GM18858 (cell line): ENCODE results near the gene ATG10.

Source experiments
- ATAC-seq: cut with Tn5 transposase; IDR thresholded peaks from one replicate; pipeline ENCODE4 v1.9.1; 2021; ENCODE audit not compliant: unreplicated experiment

ATG10 gene

DNA sequence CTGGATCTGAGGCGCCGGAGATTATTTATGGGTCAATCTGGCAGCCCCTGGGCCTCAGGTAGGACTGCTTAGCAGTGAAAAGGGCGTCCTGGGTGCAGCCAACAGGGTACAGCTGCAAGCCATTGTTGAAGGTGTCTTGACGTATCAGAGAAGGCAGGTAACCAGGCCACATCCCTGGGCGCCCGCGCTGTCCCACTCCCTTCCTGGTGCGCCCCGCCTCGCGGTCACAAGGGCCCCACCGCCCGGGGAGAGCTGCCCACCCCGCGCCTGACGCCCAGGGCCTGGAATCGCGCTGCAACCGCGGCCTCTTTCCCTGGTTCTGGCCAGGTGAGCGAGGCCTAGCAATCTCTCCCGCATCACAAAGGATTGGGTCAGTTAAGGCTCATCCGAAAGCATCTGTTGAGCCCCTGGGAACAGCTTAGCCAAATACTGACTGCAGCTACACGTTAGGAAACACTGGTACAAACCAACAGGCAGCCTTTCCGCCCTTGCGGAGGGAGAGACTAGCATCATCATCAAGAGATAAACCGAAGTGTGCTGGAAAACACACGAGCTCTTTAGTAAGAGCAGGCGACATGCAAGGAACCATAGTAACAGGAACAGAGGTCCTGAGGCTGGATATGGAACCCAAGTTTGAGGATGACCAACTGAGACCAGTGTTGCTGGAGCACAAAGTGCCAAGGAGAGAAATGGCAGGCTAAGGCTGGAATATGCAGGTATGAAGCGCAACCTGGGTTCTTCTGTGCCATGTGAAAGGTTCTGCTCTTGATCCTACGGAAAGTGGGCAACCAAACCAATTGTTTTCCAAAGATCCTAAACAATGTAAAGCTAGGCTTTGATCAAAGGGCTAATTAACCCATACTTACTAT, 302.8 kb downstream of the ATG10 start:
- ATAC-seq: no peak

DNA sequence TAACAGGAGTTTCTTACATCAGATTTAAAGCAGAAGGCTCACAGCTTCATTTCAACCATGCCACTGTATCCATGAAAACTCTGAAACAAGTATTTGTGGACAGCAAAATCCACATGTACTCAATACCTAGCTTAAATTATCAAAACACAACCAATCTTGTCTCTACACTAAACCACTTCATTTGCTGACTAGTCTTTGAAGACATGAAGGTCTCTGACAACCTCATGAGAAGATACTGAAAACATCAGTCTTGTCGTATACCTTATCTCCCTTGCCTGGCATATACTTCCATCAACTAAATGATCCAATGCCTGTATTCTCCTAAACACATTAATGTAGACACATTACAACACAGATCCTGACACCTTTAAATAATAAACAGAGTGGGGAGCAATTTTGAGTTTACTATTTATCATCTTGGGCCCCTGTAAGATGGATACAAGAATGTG, 303.4 kb downstream of the ATG10 start:
- ATAC-seq: no peak

DNA sequence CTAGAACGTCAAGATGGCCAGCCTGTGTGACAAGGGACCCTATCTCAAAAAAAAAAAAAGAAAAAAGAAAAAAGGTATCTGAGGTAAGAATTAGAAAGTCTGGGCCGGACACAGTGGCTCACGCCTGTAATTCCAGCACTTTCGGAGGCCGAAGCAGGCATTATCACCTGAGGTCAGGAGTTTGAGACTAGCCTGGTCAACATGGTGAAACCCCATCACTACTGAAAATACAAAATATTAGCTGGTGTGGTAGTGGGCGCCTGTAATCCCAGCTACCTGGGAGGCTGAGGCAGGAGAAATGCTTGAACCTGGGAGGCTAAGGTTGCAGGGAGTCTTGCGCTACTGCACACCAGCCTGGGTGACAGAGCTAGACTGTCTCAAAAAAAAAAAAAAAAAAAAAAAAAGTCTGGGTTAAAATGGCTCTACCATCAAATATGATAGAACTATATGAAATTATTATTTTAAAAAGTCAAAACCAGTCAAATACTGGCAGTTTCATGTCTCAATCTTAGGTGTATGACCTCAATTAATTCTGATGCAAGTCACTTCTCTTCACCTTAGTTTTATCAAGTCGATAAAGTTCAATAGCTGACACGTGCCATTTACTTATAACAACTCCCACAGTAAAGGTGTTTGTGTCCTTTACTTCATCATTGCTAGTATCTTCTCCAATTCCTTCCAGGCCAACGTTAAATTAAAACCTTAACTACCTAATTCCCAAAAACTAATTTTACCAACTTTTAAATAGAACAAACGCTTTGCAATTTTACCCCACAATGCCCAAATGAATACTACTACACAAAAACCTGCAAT, 305.2 kb downstream of the ATG10 start:
- no peak for ATAC-seq

DNA sequence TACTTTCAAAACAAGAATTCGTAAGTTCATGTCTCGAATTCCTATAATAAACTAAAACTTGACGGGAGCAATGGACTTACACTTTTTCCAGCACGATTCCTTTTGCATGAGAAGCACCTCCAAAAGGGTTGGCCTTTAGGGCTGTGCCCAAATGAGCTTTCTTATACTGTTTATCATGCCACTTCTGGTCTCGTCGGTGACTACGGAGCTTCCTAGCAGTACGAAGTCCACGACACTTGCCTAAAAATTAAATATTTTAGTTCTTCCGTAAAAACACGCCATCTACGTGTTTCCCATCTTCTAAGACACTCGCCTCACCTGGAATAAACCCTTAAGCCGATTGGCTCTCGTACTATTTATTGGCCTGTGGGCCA, 305.8 kb downstream of the ATG10 start:
- ATAC-seq: no peak

DNA sequence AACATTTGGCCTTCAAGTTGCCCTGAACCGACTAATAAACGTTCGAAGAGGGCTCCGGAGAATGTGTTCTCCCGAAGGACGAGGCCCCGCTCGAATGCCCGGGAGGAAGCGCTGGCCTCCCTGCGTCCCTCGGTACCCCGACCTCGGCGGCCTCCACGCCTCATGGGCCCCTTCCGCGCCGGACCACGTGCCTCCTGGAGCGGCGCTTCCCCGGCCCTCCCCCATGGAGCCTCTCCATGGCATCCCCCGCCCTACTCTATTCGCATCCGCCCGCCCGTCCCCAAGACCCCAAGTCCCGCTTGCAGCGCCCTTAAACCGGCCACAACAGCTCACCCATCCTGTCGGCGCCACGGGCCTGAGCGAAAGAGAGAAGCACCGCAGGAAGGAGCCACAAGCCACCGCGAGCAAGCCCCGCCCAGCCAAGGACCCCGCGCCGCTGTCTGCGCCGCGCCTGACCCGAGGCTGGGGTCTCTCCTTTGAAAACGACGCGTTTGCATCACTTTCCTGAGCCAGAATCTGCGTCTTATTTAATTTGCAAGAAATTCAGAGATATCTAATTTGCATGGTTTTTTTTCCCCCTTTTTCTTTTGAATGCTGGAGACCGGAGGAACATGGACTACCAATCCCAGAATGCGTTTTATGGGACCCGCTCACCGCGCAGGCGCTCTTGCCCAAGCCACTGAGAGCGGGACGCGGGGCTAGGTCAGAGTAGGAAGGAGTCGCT, 306.3 kb downstream of the ATG10 start, which contains the start of gene RPS23:
TSS of gene RPS23 (minus strand) at position 368 of the 724 bp plus-strand sequence. CDS start at position 337, 31 bp downstream.
- peak; percentile 88 for ATAC-seq

DNA sequence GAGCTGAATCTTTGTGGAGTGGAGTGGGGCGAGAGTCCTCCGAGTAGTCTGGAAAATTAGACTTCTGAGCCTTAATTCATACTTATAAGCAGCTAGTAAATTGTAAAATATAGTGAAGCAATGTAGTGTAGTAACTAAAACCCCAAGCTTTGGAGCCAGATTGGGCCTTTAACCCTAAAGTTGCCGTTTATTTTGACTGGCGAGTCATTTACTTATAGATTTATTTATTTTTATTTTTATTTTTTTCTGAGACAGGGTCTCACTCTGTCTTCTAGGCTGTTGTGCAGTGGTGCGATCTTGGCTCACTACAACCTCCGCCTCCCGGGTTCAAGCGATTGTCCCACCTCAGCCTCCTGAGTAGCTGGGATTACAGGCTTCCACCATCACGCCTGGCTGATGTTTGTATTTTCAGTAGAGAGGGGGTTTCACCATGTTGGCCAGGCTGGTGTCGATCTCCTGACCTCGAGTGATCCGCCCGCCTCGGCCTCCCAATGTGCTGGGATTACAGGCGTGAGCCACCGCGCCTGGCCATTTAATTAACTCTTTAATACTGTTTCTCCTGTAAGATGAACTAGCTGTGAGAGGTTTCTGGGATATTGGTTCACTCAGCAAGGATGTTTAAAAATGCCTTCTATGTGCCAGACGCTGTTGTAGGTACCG, 307.0 kb downstream of the ATG10 start:
- no peak for ATAC-seq

DNA sequence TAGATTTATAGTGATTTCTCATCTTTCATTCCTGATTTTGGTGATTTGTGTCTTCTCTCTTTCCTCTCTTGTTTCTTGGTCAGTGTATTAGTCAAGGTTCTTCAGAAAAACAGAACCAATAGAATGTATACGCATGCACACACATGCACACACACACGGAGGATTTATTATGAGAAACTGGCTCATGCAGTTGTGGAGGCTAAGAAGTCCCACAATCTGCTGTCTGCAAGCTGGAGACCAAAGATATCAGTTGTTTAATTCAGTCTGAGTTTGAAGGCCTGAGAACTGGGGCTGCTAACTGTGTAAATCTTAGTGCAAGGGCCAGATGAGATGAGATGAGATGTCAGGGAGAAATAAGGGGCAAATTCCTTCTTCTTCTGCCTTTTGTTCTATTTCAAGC, 312.1 kb downstream of the ATG10 start:
- ATAC-seq: no peak

DNA sequence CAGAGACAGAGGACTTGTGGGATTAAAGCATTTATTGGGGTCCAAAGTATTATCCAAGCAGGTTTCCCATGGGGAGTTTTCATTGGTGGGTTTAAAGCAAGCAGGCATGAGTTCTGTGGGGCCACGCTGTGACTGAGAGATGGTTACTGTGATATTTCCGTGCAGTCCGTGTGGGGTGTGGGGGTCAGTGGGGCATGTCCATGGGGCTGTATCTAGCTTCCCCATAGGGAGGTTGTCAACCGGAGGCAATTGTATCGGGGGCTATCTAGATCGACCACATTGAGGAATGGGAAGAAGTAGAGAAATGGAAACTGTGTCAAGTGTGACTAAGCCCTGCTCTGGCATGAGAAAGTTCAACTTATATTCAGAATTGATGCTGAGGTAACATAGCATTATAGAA, 313.4 kb downstream of the ATG10 start:
- no peak for ATAC-seq

DNA sequence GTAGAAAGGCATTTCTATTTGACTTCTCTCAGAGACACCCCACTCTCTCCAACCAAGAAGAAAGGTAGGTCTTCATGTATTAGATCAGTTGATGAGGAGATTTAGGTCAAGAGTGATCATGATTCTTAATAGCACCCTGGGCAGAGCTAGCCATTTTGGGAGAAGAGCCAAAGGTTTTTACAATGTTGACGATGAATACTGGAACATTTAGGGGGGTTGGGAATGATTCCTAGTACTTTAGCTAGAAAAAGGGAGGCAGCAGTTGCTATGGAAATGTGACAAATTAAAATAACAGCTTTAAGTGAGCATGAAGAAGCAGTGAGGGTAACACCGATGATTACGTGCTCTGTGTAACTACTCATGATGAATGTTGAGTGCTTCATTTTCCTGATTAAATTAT, 315.8 kb downstream of the ATG10 start:
- ATAC-seq: no peak

DNA sequence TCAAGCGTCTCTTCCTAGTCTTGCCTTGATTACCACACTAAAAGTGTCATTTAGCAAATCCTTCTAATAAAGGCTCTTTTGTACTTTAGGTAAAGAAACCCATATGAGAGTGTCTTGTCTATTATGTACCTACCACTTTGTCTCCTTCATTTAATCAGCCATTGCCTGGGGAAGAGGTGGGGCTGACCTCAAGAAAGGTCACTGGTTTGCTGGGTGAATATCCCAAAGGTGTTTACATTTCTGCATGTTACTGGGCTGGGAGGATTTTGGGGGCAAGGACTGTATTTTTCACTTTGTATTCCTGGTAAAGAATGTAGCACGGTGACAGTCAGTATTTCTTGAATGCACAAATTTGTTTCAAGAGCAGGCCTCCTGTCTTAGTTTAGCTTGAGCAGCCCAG, 318.2 kb downstream of the ATG10 start:
- no peak for ATAC-seq

DNA sequence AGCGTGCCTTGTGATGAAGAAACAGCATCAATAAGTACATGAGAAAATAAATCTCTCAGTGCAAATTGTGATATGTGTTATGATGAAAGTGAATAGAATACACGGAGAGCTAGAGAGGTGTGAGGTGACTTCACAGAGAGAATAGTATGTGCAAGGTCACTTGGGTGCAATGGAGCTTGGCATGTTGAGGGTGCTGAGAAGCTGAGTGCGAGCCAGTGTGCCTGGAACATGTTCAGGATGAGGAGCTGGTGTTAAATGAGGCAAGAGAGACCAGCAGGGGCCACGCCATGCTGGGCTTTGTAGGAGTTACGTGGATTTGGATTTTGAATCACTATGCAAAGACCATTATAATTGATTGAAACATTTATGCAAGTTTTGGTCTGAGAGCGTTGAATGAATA, 319.1 kb downstream of the ATG10 start:
- no peak for ATAC-seq

DNA sequence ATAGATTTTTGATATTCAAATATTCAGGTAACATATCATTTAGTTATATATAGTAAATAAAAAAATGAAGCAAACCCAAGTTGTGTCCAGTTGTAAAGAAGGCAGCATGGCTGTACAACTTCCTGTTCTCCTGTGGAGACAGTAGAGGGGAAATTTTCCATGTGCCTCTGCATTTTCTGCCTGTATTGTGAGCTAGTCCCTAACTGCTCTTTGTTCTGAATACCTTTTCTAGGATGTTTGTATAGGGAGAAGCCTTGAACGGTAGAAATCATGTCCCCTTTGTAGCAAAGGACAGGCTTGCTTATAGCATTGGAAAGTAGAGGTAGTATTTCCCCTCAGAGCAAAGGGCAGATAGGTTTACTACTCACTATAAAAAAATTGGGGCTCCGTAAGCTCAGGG, 319.6 kb downstream of the ATG10 start:
- no peak for ATAC-seq

DNA sequence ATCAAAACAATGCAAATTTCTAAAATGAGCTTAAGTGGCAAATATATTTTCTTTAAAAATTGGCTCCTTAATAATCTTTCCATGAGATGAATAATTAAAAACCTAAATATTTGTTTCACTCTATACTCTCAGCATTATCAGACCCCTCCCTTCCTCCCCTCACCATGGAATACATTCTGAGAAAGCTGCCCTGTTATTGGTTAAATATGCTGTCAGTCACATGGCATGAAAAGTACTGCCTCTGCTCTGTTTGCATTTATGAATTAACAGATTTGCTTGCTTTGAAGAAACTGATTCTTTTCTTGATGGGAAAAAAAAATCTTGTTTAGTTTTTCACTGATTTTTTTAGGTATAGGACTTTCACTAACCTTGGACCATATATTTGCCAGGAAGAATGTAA, 323.3 kb downstream of the ATG10 start:
- no peak for ATAC-seq

DNA sequence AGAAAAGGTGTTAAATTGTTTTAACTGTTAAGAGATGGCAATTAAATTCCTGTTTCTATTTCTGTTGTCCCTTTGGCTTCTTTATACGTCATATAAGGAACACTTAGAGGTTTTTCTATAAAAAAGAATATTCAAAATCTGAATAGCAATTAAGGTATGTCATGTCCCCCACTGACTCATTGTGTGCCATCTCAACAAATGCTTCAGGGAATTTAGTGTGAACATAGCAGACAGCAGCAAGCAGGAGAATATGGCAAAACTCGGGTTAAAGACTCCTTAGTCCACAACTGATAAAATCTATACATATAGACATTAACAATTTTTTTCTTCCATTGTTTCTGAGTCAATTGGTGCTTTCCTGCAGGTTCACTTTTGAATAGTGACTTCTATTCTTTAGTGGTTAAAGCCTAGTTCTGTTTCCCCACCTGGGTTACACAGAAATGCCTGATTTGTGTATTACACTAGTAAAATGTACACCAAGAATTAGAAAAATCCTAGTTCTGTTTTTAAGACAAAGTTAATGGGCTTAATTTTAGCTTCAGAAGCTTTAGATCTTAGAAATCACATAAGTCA, 324.2 kb downstream of the ATG10 start:
- ATAC-seq: no peak

DNA sequence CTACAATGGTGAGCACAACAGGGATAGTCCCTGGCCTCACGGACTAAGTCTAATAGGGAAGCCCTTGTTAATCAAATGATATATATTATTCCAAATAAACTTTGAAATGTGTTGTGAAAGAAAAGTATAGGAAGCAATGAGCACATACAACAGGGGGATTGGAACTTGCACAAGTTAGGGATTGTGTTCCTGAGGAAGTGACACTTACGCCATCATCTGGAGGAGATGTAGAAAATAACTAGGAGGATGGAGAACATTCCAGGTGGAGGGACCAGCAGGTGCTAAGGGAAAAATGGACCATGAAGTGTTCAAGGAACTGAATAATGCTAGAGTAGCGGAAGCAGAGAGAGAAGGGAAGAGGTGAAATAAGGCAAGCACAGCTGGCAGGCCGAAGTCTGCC, 325.1 kb downstream of the ATG10 start:
- no peak for ATAC-seq

DNA sequence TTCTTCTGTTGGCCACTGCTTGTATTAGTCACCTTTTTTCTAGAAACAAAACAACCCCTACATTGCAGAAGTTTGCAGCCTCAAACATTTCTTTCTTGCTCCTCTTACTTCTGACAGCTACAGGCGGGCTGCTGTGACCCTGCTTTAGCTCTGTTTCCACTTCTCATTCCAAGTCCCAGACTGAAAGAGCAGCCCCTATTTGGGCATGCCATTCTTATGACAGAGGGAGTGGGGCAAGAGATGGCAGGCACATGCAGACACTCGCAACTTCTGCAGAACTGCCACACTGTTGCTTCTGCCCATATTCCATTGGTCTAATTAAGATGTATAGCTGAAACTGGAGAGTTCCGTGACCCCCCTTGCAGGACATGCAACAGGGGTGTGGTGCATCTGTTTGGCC, 325.9 kb downstream of the ATG10 start:
- no peak for ATAC-seq

DNA sequence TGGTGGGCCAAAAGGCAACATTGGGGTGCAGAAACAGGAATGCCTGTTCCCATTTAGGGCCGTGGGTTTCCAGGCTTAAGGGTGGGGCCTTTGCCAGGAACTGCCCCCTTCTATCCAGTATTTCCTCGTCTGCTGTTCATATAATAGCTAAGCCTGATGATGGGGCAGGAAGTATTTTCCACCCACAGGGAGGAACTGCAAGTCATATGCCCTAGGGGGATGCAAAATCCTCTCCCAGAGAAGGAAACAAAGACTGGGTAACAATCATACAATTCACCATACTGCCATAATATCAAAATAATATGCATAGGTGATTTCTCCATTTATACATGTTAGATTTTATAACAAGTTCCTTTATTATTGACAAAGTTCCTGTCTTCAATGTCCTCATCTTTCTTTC, 326.8 kb downstream of the ATG10 start:
- ATAC-seq: no peak

DNA sequence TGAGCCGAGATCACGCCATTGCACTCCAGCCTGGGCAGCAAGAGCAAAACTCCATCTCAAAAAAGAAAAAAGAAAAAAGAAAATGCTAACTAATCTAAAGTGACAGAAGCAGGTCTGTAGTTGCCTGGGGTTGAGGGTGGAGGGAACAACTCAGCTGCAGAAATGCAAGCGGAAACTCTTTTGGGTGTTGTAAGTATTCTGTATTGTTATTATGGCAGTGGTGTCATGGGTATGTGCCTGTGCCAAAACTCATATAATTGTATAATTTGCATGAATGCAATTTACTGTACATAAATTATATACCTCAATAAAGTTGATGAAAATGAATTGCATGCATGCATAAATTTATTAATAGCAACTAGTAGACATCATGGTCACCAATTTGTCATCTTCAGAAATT, 329.4 kb downstream of the ATG10 start:
- ATAC-seq: no peak
